NCI-H524 (cell line): Measurements from ENCODE around the gene AIG1.
"Not testable (repeated sequence)": the region's sequence is repeated elsewhere in the genome, so short reads cannot be mapped to it uniquely, and the experiment has no call there.

ENCODE experiments used
- DNase-seq, 2 experiments: peaks; one replicate each; lab custom pipeline; 2025; lab: John Stamatoyannopoulos, UW

Gene AIG1

GRCh38 chr6:143332153-143332845, 271.6 kb downstream of the AIG1 start:
- DNase-seq: peak in 1 of 2 experiments; percentile 38

- no peak for DNase-seq
Measured at GRCh38 chr6:143333081-143333480, 272.4 kb downstream of the AIG1 start.

DNA sequence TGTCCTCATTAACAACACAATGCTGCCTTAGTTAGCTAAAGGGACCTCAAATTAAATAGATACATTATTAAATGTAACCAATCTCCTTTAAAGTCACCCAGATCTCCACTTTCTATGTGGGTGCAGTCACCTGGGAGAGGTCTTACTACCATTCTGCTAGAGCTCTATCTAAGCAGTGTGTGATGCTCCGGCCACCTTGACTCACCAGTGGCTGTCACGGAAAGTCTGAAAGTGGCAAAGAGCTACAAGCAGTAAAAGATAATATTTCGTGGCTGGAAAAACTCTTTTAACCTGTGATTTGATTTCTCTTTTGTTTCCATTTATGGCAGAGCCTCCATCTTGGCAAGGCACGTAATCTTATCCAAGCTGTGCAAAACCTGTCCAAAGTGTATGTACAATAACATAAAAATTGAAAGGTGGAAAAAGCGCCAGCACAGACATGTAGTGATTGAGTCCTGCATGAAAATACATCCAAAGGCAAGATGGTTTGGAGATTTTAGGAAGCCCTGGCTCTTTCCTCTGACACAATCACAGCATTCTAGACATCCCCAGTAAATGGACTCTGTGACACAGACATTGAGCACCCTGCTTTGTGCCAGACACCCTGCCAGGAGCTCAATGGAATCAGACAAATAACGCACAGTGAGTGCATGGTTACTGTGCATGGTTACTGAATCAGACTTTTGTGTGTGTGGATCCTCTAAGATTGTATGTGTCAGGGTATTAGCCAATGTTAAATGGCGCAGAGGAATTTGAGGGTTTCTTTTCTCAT, 273.2 kb downstream of the AIG1 start:
- DNase-seq: no peak

GRCh38 chr6:143335865-143336264, 275.2 kb downstream of the AIG1 start:
- no peak for DNase-seq

- no peak for DNase-seq
Measured at GRCh38 chr6:143336446-143337152, 275.9 kb downstream of the AIG1 start.

GRCh38 chr6:143337201-143337949, 276.7 kb downstream of the AIG1 start:
- DNase-seq: peak; percentile 17 to 43

- no peak for DNase-seq
Measured at GRCh38 chr6:143339223-143339622, 278.5 kb downstream of the AIG1 start.

DNA sequence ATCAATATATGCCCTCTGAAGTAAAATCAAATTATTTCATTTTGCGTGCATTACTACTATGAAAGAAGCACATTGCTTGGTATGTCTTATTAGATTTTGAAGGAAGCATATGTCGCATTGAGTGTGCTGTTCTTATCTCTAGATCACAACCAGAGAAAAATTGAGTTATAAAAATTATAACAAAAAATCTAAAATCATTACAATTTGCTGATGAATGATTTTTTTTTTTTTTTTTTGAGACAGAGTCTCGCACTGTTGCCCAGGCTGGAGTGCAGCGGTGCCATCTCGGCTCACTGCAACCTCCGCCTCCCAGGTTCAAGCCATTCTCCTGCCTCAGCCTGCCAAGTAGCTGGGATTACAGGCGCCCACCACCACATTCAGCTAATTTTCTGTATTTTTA, 284.8 kb downstream of the AIG1 start:
- not testable (repeated sequence) for DNase-seq

- DNase-seq: no peak
Measured at GRCh38 chr6:143346004-143346403, 285.3 kb downstream of the AIG1 start.

DNA sequence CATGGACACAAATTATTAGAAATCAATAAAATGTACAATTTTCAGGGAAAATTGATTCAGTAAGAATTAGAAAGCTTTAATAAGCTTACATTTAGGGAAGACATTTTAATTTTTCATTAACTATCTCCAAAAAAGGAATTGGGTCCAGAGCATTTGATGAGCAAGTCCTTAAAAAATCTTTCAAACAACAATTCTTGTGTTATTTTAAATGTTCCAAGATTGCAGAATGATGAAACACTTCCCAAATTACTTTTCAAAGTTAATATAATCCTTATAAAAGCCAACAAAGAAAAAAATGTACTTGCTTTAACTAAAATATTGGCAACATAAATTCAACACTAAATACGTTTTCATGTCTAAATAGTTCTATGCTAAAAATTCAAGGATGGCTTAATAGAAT, 287.8 kb downstream of the AIG1 start:
- no peak for DNase-seq

GRCh38 chr6:143349530-143349929, 288.8 kb downstream of the AIG1 start:
- DNase-seq: no peak

GRCh38 chr6:143356101-143356880, 295.6 kb downstream of the AIG1 start:
- no peak for DNase-seq

- no peak for DNase-seq
Measured at GRCh38 chr6:143357152-143357551, 296.5 kb downstream of the AIG1 start.

DNA sequence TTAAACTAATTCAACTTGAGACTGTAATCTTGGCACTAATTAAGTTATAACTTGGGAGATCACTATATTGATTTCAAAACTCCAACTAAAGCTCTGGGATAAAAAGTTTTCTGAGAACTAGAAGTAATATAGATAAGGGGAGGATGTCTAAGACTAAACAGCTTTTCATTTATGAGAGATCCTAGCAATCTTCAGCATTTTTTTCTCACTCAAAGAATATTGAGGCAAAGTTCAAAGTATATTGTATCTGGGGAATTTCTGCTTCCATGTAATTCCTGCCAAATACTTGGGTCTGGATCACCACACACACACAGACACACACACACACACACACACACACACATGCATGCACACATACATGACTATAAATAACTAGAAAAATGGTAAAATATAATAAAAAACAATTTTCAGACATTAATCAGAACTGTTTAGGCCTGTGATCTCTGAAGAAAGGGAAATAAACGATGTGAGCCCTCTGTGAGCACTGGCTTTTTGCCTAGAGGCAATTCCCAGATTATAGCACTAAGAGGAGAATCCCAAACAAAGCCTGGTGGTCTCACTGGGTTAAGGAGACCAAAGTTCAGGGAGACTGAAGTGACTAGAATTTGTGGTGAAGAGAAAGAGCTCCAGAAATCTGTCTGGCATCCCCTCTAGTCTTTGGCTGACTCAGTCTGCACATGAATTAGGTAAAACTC, 297.0 kb downstream of the AIG1 start:
- no peak for DNase-seq

DNA sequence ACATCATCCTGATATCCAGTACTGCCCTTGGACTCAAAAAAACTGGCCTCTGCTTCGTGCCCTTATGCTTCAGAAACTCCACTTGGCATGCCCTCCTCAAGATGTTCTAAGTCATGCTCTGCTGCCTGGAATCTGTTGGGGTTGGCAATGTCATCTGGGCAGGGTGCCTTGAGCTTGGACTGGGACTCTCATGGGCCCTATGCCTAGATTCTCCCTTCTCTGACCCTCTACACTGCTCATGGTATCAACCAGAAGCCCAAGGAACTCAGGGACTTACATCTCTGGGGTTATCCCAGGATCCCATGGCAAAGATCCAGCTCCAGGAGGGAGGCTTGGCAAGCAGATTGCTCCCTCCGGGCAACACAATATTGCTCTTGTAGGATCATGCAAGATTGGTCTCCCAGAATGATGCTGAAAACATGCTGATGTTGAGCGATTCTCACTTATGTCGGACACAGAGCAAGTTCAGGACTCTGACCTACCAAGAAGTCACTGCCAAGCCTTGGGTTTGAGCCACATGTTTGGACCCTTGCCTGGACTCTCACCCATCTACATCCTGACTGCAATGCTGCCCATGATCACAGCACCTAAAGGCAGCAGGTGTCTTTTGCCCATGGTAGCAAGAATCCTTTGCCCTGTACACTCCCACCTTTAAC, 301.0 kb downstream of the AIG1 start:
- no peak for DNase-seq

GRCh38 chr6:143362192-143362558, 301.5 kb downstream of the AIG1 start:
- no peak for DNase-seq

DNA sequence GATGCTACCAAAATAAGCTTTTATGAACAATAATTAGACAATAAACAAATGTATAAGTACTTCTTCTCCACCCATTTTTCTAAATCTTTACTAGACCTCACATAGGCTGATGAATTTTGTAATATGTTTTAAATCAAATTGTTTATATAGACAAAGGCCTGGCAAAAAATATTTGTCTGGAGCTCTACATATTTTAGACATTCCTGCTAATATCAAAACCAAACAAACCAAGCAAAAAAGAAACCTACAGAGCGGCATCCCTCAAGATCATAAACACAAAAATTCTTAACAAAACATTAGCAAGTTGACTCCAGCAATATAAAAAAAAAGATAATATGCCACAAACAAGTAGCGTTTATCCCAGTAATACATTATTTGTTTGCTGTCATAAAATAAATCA, 302.6 kb downstream of the AIG1 start:
- no peak for DNase-seq

- no peak for DNase-seq
Measured at GRCh38 chr6:143368426-143368825, 307.7 kb downstream of the AIG1 start.

DNA sequence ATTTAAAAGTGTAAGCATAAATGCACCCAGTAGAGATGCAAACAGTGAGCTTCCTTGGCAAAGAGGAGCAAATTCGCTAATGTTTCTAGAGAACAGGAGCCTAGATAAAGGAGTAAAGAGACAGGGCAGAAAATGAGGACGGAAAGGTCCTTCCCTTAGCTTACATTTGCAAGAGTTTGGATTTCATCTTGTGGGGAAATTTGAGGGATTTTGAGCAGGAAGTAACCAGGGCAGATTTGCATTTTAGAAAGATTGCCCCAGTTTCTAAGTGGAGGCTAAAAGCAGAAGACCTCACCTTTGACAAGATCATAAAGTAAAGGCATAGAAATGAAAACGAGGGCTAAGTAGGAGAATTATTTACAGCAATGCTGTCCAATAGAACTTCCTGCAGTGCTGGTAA, 309.3 kb downstream of the AIG1 start:
- no peak for DNase-seq

- no peak for DNase-seq
Measured at GRCh38 chr6:143370812-143371370, 310.2 kb downstream of the AIG1 start.
